Kidney (tissue), 14 donors: ENCODE measurements around the gene MIOX. TPM values are rescaled to one million over a fixed set of nuclear protein-coding genes. Genes with fewer than 3 reads are reported as not detected.
A peak's percentile ranks its signal among the peaks of the same experiment; 100 is the strongest.

Source experiments
- DNase-seq, 5 donors: peaks; one replicate each; pipeline ENCODE4 v3.0.0-alpha.2; 2013 to 2020
- FAIRE-seq: peaks from 2 replicates; lab custom pipeline; 2012; peaks lifted over from hg19 to GRCh38; lab: Jason Lieb, UNC
- H3K27ac ChIP-seq, 2 donors: one replicate each; pipeline ENCODE4 v1.7.0; 2013; ENCODE audit warnings: low read depth in 2 of 2, low read length in 2 of 2, inconsistent platforms in 1 of 2
- H3K27me3 ChIP-seq: one replicate; pipeline ENCODE4 v1.7.1; 2013; ENCODE audit warnings: low read length, inconsistent platforms; ENCODE audit not compliant: control insufficient read depth, insufficient read depth
- H3K36me3 ChIP-seq, 3 donors: one replicate each; pipeline versions ENCODE4 v1.7.0 to v1.7.1; 2013; ENCODE audit warnings: low read length in 3 of 3, control low read depth in 1 of 3, inconsistent platforms in 1 of 3; ENCODE audit not compliant: insufficient read depth in 3 of 3, control insufficient read depth in 2 of 3
- H3K4me1 ChIP-seq, 3 donors: one replicate each; pipeline versions ENCODE4 v1.7.0 to v1.7.1; 2013; ENCODE audit warnings: low read length in 3 of 3, inconsistent platforms in 1 of 3, low read depth in 1 of 3; ENCODE audit not compliant: control insufficient read depth in 2 of 3, insufficient read depth in 2 of 3
- H3K4me3 ChIP-seq, 3 donors: one replicate each; pipeline versions ENCODE4 v1.7.0 to v1.8.1; 2013; ENCODE audit warnings: low read length in 3 of 3, control low read depth in 1 of 3, inconsistent platforms in 1 of 3
- H3K9ac ChIP-seq, 3 donors: one replicate each; pipeline versions ENCODE4 v1.7.0 to v1.7.1; 2013; ENCODE audit warnings: low read length in 3 of 3, control low read depth in 1 of 3, inconsistent platforms in 1 of 3
- H3K9me3 ChIP-seq, 3 donors: one replicate each; pipeline versions ENCODE4 v1.7.0 to v1.7.1; 2013; ENCODE audit warnings: low read length in 3 of 3, control low read depth in 1 of 3, inconsistent platforms in 1 of 3; ENCODE audit not compliant: control insufficient read depth in 2 of 3, insufficient read depth in 1 of 3
- CTCF ChIP-seq: IDR thresholded peaks from 3 replicates; pipeline ENCODE4 v1.5.1; 2012; ENCODE audit warnings: mild to moderate bottlenecking, moderate library complexity, borderline replicate concordance; ENCODE audit not compliant: insufficient read depth; ENCODE audit errors: extremely low read depth
- intact Hi-C: fragments of 100-400 bp; cut with DNase I; formaldehyde crosslinking; loops from one replicate; pipeline ENCODE4 v1.11.1; 2022
- polyA plus RNA-seq: library from polyadenylated mRNA; stranded (reverse); fragments of 350-450 nt; fragmentation: Illumina TruSeq; extraction: RNeasy Lipid Tissue Mini Kit (QIAGEN cat#74804); gene quantifications from one replicate; pipeline ENCODE4 v1.2.3, GENCODE V29; 2014; ENCODE audit warnings: low read depth, low replicate concordance; ENCODE audit not compliant: insufficient read depth
- total RNA-seq: library from RNA; stranded (reverse); fragmentation: NEBNext Ultra II Directional; extraction: Animal tissue kit (Norgen Biotek cat#: 25700); gene quantifications from one replicate; pipeline ENCODE4 v1.2.1, GENCODE V29; 2021
- donor health status: control.
- donor health status: control.
- donor health status: control.
- donor health status: control.
- donor health status: control.
- donor health status: DM: yes; HTN: yes; CAD: no.
- donor health status: Normal renal cell carcinoma (clear cell type).

Gene MIOX
- total and polyA plus RNA-seq, 2 donors from 2014 or later: 3.5 to 455 TPM

GRCh38 chr22:50490531-50491308 is 4.1 kb downstream of the MIOX start:
- no peak overlapping the region for H3K27ac ChIP-seq
- TF ChIP-seq CTCF: no peak
- DNase-seq (peak in 4 of 5 donors; percentile 66 to 73 (median 70)), FAIRE-seq (no peak)
- no peaks in the 10 kb centered on the region for H3K9me3 ChIP-seq
- peaks cover 0 to 4% (median 0%) of the 10 kb centered on the region in 3 donors for H3K36me3 ChIP-seq
- H3K9ac ChIP-seq: no peak overlapping the region
- no peaks in the 10 kb centered on the region for H3K27me3 ChIP-seq
- no peak overlapping the region for H3K4me3 ChIP-seq
- intact Hi-C loops: no loop called here
- peaks cover 0 to 7% (median 0%) of the 10 kb centered on the region in 3 donors for H3K4me1 ChIP-seq

DNA sequence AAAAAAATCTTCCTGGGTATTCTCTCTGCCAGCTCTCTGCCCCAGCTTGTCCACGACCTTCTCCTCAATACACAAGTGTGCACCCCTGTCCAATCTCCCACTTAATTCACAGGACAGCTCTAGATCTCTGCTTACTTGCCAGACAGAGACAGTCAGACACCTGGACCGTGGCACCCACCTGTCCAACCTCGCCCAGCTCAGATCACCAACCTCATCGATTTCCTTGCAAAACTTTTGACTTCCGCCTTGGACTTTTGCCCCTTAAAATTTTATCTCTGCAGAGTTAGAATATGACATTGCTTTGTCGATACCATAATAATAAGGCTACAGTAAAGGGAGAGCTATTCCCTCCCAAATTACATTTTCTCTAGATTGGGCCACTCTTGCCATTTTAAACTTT is 10.4 kb downstream of the MIOX start:
- intact Hi-C loops: no loop called here

DNA sequence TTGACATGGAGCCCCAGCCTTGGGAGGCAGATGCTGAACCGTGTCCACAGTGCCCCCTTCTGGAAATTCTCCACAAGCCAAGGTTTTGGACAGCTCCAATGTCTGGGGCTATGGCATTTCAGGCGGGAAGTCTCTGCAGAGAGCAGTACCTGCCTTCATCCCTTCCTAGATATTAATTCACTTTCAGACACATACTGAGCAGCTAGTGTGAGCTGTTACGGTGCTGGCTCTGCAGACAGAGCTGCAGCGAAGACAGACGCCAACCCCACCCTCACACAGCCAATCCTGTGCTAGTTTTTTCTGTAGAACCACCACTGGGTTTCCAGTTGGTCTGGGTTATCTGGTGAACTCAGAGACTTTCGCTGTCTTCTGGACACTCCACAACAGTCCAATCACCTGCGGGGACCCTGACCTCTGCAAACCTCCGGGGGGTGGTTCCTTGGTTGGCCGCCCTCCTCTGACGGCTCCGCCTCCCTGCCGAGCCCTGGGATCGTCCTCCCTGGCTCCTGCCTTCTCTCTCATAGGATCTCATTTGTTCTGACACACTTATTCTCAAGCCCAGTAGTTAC is 11.7 kb downstream of the MIOX start:
- Histone ChIP-seq H3K4me1 (no peaks in the 10 kb centered on the region), H3K36me3 (no peaks in the 10 kb centered on the region), H3K27me3 (no peaks in the 10 kb centered on the region), H3K27ac (no peak overlapping the region), H3K9ac (no peak overlapping the region), H3K4me3 (no peak overlapping the region), H3K9me3 (no peaks in the 10 kb centered on the region)
- DNase-seq (peak; percentile 75 to 88 (median 77)), FAIRE-seq (no peak)
- peak; percentile 75 for TF ChIP-seq CTCF
- intact Hi-C loops: no loop called here

More for the DNA sequence above, 10.4 kb downstream of the MIOX start:
- Histone ChIP-seq H3K4me1 (no peaks in the 10 kb centered on the region), H3K27ac (no peak overlapping the region), H3K36me3 (no peaks in the 10 kb centered on the region), H3K9ac (no peak overlapping the region), H3K27me3 (no peaks in the 10 kb centered on the region), H3K4me3 (no peak overlapping the region), H3K9me3 (no peaks in the 10 kb centered on the region)
- no peak for TF ChIP-seq CTCF
- DNase-seq (no peak), FAIRE-seq (no peak)
